GM19025 (cell line): ENCODE results near the gene ARL15.
"Not testable (repeated sequence)": the region's sequence is repeated elsewhere in the genome, so short reads cannot be mapped to it uniquely, and the experiment has no call there.

Experiments used
- ATAC-seq: cut with Tn5 transposase; IDR thresholded peaks from one replicate; pipeline ENCODE4 v1.9.1; 2021; ENCODE audit warnings: mild to moderate bottlenecking, low read depth, moderate library complexity; ENCODE audit not compliant: unreplicated experiment

Gene ARL15

GRCh38 chr5:54310433-54311175, at the start of gene ARL15:
ARL15 (minus strand) TSS chr5:54310573.
- peak; percentile 97 for ATAC-seq

DNA sequence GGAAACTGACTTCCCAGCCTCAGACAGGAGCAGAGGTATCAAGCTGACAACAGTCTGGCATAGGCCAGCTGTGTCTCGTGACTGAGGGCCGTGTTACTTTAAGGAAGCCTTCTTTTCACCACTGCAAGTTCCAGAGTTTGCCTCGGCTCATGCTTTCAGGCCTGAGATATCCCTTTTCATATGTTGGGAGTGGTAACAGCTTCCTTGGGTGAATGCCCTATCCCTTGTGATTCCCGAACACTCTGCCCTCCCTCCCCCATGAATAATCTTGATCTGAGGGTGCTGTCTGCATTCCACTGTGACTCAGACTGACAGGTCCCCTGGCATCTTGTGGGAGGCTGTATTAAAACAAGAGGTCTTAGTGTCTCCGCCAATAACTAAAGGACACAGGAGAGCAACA, 49.7 kb upstream of the ARL15 start:
- ATAC-seq: no peak

GRCh38 chr5:54357408-54358058, 47.2 kb upstream of the ARL15 start:
- ATAC-seq: no peak

DNA sequence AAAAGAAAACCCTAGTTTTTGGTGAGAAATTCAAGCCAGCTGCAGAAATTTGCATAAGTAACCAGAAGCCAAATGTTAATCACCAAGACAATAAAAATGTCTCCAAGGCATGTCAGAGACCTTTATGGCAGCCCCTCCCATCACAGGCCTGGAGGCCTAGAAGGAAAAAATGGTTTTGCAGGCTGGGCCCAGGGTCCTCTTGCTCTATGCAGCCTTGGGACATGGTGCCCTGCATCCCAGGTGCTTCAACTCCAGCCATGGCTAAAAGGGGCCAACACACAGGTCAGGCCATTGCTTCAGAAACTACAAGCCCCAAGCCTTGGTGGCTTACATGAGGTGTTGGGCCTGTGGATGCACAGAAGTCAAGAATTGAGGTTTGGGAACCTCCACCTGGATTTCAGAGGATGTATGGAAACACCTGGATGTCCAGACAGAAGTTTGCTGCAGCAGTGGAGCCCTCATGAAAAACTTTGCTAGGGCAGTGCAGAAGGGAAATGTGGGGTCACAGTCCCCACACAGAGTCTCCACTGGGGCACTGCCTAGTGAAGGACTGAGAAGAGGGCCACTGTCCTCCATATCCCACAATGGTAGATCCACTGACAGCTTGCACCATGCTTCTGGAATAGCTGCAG, 43.7 kb upstream of the ARL15 start:
- not testable (repeated sequence) for ATAC-seq

- not testable (repeated sequence) for ATAC-seq
Observed at GRCh38 chr5:54352580-54352979, 42.2 kb upstream of the ARL15 start.

GRCh38 chr5:54347221-54347865, 37.0 kb upstream of the ARL15 start:
- no peak for ATAC-seq

DNA sequence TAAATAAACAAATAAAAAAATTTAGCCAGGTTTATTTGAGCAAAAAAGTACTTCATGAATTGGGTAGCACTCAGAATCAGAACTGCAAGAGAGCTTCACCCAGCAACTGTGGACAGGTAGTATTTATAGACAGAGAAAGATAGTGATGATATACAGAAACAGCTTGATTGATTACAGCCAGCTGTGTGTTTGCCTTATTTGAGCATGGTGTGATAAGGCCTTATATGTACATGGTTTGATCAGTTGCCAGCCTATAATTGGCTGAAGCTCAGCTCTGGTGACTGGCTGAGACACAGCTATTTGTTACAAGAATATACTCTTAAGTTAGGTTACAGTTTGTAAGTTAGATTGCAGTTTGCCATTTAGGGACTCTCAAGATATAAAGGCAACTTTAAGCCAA, 34.3 kb upstream of the ARL15 start:
- ATAC-seq: no peak

DNA sequence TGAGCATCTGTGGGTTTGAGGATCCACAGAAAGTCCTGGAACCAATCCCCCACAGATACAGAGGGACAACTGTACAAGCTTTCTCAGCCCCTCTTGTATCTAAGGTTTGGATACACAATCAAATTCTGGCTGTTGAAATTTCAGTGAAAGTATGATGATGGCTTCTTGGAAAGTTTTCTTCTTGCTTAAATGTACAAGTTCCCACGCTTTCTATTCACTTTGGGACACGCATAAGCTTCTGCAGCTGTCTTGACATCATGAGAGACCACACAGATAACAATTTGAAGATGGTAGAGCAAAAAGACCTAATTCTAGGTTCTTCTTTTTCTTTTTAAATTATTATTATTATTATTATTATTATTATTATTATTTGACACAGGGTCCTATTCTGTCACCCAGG, 31.6 kb upstream of the ARL15 start:
- ATAC-seq: no peak

DNA sequence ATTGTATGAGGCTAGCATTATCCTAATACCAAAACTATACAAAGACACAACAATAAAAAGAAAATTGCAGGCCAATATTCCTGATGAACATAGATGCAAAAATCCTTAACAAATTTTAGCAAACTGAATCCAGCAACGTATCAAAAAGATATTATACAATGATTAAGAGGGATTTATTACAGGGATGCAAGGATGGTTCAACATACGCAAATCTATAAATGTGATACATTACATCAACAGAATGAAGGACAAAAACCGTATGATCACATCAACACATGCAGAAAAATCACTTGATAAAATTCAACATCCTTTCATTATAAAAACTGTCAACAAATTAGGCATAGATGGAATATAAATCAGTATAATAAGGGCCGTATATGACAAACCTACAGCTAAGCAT, 27.1 kb upstream of the ARL15 start:
- ATAC-seq: no peak

DNA sequence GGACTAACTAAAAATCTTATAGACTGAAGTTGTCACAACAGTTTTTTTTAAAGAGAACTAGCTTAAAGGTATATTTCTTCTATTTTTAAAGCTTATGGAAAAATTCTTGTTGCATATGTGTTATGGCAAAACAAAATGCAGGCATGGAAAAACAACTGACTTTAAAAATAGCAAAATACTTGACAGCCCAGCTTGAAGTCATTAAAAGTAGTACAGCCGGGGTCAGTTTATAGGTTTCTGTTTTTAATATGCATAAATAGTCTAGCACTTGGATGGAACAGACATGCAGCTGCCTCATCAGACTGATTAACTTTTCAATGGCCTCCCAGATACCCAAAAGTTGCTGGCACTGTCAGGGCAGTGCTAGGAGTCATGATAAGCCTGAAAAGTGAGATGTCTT, 22.3 kb upstream of the ARL15 start:
- no peak for ATAC-seq

GRCh38 chr5:54329731-54330709, 19.6 kb upstream of the ARL15 start:
- ATAC-seq: no peak

- ATAC-seq: no peak
Observed at GRCh38 chr5:54326662-54327270, 16.4 kb upstream of the ARL15 start.

GRCh38 chr5:54325610-54326311, 15.4 kb upstream of the ARL15 start:
- no peak for ATAC-seq

DNA sequence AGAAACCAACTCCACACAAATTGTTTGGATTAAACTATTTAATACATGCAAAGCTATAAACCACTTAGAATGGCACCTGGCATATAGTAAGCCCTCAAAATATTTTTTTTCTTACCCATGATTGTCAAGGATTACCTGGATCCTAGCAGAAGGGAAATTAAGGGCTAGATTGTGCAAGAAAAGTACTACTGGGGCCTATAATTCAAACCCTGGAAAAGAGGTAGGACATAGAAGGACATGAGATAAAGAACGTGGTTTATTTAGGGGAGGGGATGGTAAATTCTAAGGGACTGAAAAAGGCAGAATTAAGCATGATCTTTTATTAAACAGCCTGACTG, 14.9 kb upstream of the ARL15 start:
- ATAC-seq: no peak

- no peak for ATAC-seq
Observed at GRCh38 chr5:54324651-54325271, 14.4 kb upstream of the ARL15 start.

DNA sequence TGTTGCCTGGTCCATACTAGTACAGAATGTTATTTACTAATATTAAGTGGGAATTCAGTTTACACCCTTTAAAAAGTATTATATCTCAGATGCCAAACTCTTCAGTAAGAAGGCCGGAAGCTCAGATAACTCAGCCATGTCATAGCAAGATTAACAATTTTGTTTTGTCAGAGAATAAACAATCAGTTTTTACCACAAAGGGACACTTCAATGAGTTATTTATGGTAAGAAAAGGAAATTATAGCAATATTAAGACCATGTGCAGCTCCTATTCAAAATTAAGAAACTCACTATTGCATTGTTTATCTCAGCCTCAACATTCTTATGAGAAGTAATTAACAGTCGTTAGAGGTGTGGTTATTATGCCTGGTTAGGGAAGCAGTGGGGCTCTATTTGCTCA, 13.1 kb upstream of the ARL15 start:
- no peak for ATAC-seq

DNA sequence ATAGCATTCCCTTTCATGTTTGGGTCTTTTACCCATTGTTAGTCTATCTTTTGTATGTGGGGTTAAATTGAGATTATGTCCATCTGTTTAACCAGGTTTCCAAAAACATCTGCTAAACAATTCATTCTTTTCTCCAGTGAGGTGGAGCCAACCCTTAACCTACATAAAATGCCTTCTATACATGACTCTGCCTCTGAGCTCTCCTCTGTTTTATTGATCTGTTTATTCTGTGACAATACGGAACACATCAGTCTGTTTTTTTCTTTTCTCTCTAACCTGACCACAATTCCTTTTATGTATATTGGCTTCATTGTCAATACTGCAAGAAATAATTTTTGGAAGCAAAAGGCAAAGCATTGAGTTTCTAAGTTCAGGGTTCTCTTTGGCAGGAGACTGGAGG, 9.9 kb upstream of the ARL15 start:
- no peak for ATAC-seq

DNA sequence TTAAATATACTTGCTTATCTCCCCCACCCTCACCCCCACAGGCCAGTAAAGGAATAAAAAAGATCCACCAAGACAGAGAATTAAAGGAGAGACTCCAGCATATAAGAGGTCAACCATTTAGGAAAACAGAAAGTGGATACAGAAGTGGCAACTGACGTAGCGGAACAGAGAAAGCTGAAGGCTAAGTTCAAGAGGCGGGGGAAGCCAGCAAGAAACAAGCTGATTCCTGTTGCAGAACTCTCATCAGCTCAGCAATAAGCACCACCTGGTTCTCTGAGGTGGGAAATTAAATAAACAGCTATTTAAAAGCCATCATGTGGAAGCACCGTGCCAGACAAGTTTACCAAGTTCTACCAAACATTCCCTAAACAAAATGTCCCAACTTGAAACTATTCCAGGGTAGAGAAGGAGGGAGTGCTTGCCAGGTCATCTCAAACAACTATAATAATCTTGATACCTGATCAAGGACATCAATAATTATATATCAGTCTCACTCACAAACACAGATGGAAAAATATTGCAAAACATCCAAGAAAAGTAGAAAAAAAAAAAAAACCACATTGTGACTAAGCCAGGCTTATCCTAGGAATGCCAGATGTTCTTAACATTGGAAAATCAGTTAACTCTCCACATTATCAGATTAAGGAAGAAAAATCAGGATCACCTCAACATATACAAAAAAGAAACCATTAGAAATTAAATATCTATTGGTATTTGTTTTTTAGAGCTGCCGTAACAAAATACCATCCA, 7.3 kb upstream of the ARL15 start:
- no peak for ATAC-seq
